DMS53 (cell line): Measurements from ENCODE around the gene SLC22A31.

ENCODE experiments used
- DNase-seq: peaks from one replicate; lab custom pipeline; 2025; lab: John Stamatoyannopoulos, UW

SLC22A31 gene

GRCh38 chr16:89216315-89217137, 16.2 kb upstream of the SLC22A31 start:
- DNase-seq = peak; percentile 83

GRCh38 chr16:89210904-89211515, 10.7 kb upstream of the SLC22A31 start:
- peak; percentile 47 for DNase-seq

GRCh38 chr16:89210165-89210903, 10.0 kb upstream of the SLC22A31 start:
- no peak for DNase-seq

DNA sequence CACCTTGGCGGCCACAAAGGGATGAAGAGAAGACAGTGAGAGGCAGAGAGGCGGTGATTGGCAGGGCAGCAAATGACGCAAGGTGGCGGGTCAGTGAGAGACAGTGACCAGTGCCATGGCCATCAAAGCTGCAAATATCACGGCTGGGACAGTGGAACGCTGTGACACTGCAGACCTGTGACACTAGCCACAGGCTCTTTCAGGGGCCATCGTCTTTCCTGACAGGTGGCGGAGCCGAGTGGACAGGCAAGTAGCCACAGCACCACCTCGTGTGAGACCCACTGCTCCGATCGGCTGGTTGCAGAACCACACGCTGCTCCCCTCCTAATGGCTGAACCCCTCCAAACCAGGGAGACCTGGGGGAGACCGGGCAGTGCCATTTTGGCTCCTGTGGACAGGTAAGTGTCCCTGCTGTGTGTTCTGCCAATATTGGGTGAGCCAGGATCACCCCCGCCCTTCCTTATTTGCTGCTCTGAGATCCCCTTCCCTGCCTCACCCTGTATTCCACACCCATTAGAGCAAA, 9.2 kb upstream of the SLC22A31 start:
- no peak for DNase-seq

- no peak for DNase-seq
These were observed 7.7 kb upstream of the SLC22A31 start for GRCh38 chr16:89207993-89208392.

GRCh38 chr16:89202422-89203215, 2.3 kb upstream of the SLC22A31 start:
- no peak for DNase-seq

- DNase-seq = peak; percentile 90
These were observed 1.4 kb upstream of the SLC22A31 start for GRCh38 chr16:89201439-89202377.

DNA sequence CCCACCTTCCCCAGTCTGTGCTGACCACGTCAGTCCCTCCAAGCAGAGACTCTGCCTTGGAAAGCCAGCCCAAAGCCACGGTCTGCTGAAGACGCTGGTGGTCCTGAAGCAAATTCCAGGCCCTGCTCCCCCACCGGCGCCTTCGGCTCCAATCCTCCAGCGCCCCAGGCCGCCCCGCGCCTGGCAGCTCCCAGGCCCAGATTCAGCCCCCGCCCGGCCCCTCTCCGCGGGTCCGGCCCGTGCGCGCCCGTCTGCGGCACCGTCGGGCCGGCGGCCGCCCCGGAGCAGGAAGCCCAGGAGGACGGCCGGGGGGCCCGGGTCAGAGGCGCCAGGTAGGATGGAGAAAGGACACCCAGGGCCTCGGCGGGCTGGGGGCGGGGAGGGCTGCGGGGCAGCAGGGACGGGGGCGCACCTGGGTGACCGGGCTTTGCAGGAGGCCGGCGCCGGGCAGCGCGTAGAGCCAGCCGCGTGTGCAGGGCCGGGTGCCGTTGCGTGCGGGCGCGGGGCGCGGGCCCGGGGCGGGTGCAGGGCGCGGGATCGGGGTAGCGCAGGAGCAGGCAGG, 594 bp upstream of the SLC22A31 start:
- DNase-seq = peak; percentile 49

- no peak for DNase-seq
These were observed 855 bp downstream of the SLC22A31 start for GRCh38 chr16:89199241-89200123.

DNA sequence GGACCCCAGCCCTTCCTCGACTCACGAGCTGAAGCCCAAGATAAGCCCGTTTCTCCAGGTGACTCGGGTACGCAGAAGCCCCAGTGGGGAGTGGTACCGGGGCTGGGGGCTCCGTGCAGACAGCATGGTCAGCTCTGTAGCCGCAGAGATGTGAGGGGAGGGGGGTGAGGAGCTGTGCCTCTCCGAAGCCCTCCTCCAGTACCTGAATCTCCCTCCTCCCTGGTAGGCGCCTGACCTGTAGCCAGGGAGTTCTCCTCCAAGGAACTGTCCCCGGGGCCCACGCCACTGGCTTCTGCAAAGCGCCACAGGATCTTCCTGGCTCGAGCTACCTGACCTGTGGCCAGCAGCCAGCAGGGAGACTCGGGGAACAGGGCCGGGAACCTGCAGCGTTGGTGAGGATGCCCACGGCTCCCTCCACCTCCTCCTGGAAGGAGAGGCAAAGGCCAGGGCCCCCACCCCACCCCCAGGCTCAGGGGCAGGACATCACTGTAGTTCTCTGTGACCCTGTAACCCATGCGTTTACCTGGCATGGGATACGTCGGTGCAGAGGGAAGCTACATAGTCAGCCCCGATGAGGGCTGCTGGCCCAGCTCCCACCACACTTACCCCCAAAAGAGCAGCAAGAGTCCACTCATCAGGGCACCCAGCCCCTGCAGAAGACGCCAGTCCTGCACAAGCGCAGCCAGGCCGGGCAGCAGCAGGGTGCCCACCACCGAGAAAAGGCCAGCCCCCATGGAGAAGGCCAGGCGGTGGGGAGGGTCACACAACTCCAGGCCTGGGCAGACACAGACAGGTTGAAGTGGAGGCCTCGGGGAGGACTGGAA, 1.7 kb downstream of the SLC22A31 start:
- DNase-seq = no peak

- no peak for DNase-seq
These were observed 2.5 kb downstream of the SLC22A31 start for GRCh38 chr16:89197633-89198416.

DNA sequence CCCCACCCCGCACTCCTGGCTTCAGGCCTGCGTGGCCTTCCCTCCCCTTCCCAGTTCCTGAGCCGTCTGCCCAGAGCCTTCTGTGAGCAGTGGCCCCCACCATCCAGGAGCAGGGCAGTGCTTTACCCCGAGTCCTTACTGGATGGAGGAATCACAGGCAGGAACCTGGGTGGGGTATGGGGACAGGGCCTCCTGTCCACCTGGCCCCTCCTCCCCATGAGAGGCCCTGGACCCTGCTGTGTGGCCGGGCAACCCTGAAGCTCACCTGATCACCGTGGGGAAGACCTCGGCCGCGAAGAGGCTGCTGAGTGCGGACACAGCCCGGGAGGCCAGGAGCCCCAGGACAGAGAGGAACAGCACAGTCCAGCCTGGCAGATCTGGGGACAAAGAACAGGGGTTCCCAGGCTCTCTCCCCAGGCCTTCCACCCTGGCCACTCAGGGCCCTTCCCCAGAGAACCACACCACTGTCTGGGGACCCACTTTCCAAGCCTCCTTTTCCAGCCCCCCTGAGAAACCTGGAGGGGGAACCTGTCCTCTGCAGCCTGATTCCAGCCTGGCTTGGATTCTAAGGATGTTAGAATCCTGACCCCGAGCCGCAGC, 3.2 kb downstream of the SLC22A31 start:
- no peak for DNase-seq

DNA sequence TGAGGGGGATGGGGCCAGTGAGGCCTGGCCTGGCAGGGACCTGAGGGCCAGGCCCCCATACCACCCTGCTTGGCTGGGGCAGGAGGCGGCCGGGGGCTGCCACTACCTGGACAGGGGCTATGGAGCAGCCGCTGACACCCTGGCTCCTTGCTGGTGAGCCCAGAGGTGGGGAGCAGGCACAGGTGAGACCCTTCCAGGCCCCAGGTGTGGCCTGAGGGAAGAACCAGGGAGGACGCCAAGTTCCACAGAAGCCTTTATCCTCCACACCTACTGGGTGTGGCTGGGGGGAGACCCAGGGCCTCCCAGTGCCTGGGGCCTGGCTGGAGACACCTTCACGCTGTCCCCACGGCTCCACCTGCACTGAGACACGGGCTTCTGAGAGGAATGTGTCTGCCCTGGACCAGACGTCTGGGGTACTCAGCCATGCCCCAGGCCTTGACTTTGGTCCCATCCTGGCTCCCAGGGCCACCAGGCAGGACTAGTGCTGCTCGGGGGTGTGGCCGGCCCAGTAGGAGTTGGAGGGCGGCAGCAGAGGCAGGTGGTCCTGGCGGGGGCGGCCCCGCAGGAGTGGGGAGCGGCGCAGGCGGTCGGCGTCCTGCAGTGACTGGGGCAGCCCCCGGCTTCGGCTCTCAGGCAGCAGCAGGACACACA, 4.7 kb downstream of the SLC22A31 start:
- no peak for DNase-seq

GRCh38 chr16:89194340-89195311, 5.7 kb downstream of the SLC22A31 start:
- DNase-seq = no peak

DNA sequence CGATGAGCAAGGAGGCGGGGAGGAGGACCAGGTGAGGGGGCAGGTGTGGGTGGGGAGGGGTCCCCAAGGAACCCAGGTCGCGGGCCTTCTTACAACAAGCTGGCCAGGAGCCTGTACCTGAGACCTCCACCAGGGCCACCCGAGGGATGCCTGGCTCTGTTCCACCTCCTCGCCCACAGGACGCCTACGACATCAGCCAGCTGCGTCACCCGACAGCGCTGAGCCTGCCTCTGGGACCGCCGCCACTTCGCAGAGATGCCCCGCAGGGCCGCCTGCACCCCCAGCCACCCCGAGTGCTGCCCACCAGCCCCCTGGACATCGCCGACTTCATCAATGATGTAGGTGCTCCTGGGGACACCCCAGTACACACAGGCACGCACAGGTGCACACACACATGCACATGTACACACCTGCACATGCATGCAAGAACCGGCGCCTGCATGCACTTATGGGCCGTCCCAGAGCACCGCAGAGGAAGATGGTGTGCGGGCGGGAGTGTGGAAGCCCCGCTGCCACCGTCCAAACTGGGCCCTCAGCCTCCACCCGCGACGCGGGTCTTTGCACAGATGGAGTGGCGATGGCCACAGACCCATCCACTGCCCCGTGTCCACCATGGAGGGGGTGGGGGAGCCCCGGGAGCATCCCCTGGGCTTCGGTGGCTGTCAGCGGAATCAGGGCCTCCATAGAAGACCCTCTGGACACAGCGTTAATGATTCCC, 6.6 kb downstream of the SLC22A31 start:
- no peak for DNase-seq
